ENCODE data around the gene AUNIP.

The AUNIP gene

DNA sequence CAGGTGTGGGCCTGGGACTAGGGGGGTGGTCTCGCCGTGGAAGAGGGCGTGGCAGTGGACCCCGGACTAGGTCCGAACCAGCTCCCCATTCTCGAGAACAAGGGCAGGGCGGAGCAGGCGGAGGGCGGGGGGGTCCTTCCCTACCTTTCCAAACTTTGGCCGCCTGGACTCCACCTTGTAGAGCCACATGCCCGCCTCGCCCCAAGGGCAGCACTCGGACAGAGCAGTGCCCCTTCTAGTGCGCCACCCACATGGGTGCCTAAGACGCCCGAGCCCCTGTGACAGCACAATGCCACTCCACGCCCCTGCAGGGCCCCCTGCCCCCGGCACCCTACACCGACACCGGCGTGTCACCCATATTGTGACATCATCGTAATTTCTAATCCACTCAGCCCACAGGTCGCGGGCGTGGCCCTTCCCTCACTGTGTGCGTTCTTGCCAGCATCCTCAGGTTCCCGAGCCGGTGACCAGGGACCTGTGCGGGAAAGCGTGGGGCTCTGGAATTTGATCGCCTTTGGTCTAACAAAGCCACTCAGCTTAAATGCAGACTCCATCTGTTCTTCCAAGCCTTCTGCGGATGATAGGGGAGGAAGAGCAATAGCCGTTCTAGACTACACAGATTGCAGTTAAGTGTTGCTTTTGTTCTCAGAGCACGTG lies 47.5 kb upstream of the AUNIP start (continued):
- TF ChIP-seq, protein P1, sequence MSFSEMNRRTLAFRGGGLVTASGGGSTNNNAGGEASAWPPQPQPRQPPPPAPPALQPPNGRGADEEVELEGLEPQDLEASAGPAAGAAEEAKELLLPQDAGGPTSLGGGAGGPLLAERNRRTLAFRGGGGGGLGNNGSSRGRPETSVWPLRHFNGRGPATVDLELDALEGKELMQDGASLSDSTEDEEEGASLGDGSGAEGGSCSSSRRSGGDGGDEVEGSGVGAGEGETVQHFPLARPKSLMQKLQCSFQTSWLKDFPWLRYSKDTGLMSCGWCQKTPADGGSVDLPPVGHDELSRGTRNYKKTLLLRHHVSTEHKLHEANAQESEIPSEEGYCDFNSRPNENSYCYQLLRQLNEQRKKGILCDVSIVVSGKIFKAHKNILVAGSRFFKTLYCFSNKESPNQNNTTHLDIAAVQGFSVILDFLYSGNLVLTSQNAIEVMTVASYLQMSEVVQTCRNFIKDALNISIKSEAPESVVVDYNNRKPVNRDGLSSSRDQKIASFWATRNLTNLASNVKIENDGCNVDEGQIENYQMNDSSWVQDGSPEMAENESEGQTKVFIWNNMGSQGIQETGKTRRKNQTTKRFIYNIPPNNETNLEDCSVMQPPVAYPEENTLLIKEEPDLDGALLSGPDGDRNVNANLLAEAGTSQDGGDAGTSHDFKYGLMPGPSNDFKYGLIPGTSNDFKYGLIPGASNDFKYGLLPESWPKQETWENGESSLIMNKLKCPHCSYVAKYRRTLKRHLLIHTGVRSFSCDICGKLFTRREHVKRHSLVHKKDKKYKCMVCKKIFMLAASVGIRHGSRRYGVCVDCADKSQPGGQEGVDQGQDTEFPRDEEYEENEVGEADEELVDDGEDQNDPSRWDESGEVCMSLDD (tag by site-specific recombination; IDR thresholded peaks at IDR 0.05): peak; percentile 82; the same call in 1 of the 2 replicates
- TF ChIP-seq, protein P2, sequence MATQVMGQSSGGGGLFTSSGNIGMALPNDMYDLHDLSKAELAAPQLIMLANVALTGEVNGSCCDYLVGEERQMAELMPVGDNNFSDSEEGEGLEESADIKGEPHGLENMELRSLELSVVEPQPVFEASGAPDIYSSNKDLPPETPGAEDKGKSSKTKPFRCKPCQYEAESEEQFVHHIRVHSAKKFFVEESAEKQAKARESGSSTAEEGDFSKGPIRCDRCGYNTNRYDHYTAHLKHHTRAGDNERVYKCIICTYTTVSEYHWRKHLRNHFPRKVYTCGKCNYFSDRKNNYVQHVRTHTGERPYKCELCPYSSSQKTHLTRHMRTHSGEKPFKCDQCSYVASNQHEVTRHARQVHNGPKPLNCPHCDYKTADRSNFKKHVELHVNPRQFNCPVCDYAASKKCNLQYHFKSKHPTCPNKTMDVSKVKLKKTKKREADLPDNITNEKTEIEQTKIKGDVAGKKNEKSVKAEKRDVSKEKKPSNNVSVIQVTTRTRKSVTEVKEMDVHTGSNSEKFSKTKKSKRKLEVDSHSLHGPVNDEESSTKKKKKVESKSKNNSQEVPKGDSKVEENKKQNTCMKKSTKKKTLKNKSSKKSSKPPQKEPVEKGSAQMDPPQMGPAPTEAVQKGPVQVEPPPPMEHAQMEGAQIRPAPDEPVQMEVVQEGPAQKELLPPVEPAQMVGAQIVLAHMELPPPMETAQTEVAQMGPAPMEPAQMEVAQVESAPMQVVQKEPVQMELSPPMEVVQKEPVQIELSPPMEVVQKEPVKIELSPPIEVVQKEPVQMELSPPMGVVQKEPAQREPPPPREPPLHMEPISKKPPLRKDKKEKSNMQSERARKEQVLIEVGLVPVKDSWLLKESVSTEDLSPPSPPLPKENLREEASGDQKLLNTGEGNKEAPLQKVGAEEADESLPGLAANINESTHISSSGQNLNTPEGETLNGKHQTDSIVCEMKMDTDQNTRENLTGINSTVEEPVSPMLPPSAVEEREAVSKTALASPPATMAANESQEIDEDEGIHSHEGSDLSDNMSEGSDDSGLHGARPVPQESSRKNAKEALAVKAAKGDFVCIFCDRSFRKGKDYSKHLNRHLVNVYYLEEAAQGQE (tag by site-specific recombination; IDR thresholded peaks at IDR 0.05): no peak
- TF ChIP-seq GFI1B (tag by site-specific recombination; IDR thresholded peaks at IDR 0.05) (no peak), MYNN (tag by site-specific recombination; IDR thresholded peaks at IDR 0.05; ENCODE audit: borderline replicate concordance) (no peak), SP3 (tag by site-specific recombination; IDR thresholded peaks at IDR 0.05) (peak; percentile 41; the same call in 1 of the 2 replicates), ZNF621 (tag by site-specific recombination; IDR thresholded peaks at IDR 0.05) (no peak), ZNF629 (tag by site-specific recombination; IDR thresholded peaks at IDR 0.05) (peak; percentile 64; the same call in 1 of the 2 replicates), ZNF302 (tag by site-specific recombination; IDR thresholded peaks at IDR 0.05; ENCODE audit: low read depth) (no peak), ZNF292 (tag by site-specific recombination; IDR thresholded peaks at IDR 0.05; ENCODE audit: borderline replicate concordance, low read depth) (no peak), GLI4 (tag by site-specific recombination; IDR thresholded peaks at IDR 0.05) (0 out of 2 replicates have a peak, but pooled peaks have one; percentile 15), ZNF394 (tag by site-specific recombination; IDR thresholded peaks at IDR 0.05; ENCODE audit: borderline replicate concordance) (no peak), SCRT2 (tag by site-specific recombination; IDR thresholded peaks at IDR 0.05) (peak; percentile 75), ZNF239 (tag by site-specific recombination; IDR thresholded peaks at IDR 0.05) (no peak), ZSCAN16 (tag by site-specific recombination; IDR thresholded peaks at IDR 0.05) (no peak), ZBTB7A (tag by site-specific recombination; IDR thresholded peaks at IDR 0.05; ENCODE audit: low read depth) (peak; percentile 65; the same call in 1 of the 2 replicates), ZNF837 (tag by site-specific recombination; IDR thresholded peaks at IDR 0.05) (no peak)
- TF ChIP-seq, protein P3, sequence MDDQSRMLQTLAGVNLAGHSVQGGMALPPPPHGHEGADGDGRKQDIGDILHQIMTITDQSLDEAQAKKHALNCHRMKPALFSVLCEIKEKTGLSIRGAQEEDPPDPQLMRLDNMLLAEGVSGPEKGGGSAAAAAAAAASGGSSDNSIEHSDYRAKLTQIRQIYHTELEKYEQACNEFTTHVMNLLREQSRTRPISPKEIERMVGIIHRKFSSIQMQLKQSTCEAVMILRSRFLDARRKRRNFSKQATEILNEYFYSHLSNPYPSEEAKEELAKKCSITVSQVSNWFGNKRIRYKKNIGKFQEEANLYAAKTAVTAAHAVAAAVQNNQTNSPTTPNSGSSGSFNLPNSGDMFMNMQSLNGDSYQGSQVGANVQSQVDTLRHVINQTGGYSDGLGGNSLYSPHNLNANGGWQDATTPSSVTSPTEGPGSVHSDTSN (CRISPR knock-in tag; IDR thresholded peaks at IDR 0.05): no peak
- TF ChIP-seq, protein P4, sequence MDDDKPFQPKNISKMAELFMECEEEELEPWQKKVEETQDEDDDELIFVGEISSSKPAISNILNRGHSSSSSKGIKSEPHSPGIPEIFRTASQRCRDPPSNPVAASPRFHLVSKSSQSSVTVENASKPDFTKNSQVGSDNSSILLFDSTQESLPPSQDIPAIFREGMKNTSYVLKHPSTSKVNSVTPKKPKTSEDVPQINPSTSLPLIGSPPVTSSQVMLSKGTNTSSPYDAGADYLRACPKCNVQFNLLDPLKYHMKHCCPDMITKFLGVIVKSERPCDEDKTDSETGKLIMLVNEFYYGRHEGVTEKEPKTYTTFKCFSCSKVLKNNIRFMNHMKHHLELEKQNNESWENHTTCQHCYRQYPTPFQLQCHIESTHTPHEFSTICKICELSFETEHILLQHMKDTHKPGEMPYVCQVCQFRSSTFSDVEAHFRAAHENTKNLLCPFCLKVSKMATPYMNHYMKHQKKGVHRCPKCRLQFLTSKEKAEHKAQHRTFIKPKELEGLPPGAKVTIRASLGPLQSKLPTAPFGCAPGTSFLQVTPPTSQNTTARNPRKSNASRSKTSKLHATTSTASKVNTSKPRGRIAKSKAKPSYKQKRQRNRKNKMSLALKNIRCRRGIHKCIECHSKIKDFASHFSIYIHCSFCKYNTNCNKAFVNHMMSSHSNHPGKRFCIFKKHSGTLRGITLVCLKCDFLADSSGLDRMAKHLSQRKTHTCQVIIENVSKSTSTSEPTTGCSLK (tag by site-specific recombination; IDR thresholded peaks at IDR 0.05): no peak
- TF ChIP-seq, protein P5, sequence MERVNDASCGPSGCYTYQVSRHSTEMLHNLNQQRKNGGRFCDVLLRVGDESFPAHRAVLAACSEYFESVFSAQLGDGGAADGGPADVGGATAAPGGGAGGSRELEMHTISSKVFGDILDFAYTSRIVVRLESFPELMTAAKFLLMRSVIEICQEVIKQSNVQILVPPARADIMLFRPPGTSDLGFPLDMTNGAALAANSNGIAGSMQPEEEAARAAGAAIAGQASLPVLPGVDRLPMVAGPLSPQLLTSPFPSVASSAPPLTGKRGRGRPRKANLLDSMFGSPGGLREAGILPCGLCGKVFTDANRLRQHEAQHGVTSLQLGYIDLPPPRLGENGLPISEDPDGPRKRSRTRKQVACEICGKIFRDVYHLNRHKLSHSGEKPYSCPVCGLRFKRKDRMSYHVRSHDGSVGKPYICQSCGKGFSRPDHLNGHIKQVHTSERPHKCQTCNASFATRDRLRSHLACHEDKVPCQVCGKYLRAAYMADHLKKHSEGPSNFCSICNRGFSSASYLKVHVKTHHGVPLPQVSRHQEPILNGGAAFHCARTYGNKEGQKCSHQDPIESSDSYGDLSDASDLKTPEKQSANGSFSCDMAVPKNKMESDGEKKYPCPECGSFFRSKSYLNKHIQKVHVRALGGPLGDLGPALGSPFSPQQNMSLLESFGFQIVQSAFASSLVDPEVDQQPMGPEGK (tag by site-specific recombination; IDR thresholded peaks at IDR 0.05): peak; percentile 85
- TF ChIP-seq, protein P6, sequence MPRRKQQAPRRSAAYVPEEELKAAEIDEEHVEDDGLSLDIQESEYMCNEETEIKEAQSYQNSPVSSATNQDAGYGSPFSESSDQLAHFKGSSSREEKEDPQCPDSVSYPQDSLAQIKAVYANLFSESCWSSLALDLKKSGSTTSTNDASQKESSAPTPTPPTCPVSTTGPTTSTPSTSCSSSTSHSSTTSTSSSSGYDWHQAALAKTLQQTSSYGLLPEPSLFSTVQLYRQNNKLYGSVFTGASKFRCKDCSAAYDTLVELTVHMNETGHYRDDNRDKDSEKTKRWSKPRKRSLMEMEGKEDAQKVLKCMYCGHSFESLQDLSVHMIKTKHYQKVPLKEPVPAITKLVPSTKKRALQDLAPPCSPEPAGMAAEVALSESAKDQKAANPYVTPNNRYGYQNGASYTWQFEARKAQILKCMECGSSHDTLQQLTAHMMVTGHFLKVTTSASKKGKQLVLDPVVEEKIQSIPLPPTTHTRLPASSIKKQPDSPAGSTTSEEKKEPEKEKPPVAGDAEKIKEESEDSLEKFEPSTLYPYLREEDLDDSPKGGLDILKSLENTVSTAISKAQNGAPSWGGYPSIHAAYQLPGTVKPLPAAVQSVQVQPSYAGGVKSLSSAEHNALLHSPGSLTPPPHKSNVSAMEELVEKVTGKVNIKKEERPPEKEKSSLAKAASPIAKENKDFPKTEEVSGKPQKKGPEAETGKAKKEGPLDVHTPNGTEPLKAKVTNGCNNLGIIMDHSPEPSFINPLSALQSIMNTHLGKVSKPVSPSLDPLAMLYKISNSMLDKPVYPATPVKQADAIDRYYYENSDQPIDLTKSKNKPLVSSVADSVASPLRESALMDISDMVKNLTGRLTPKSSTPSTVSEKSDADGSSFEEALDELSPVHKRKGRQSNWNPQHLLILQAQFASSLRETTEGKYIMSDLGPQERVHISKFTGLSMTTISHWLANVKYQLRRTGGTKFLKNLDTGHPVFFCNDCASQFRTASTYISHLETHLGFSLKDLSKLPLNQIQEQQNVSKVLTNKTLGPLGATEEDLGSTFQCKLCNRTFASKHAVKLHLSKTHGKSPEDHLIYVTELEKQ (tag by site-specific recombination; IDR thresholded peaks at IDR 0.05; ENCODE audit: borderline replicate concordance): no peak
- TF ChIP-seq, protein P7, sequence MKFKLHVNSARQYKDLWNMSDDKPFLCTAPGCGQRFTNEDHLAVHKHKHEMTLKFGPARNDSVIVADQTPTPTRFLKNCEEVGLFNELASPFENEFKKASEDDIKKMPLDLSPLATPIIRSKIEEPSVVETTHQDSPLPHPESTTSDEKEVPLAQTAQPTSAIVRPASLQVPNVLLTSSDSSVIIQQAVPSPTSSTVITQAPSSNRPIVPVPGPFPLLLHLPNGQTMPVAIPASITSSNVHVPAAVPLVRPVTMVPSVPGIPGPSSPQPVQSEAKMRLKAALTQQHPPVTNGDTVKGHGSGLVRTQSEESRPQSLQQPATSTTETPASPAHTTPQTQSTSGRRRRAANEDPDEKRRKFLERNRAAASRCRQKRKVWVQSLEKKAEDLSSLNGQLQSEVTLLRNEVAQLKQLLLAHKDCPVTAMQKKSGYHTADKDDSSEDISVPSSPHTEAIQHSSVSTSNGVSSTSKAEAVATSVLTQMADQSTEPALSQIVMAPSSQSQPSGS (tag by site-specific recombination; IDR thresholded peaks at IDR 0.05; ENCODE audit: low read depth): peak; percentile 92
